Epithelial cell of esophagus (primary cell): ENCODE results near the gene CXADR.

ENCODE experiments used
- DNase-seq: peaks from one replicate; pipeline ENCODE4 v3.0.0; 2010; ENCODE audit warnings: low read depth
- H3K4me3 ChIP-seq: 2 replicates; pipeline ENCODE4 v1.5.1; 2011; ENCODE audit warnings: mild to moderate bottlenecking, low read length, control low read depth
- CTCF ChIP-seq: IDR thresholded peaks from 2 replicates; pipeline ENCODE4 v1.5.1; 2011; ENCODE audit warnings: low read depth, mild to moderate bottlenecking, low read length, control low read depth, inconsistent platforms; ENCODE audit not compliant: insufficient read depth; ENCODE audit errors: missing control alignments

The CXADR gene

GRCh38 chr21:17512253-17513213, at the start of gene CXADR:
Gene CXADR, plus strand, starts transcription at chr21:17513043. Its CDS starts 87 bp downstream, at chr21:17513130.
- peak; percentile 41 for TF ChIP-seq CTCF
- peak within 1 kb of the TSS; percentile 65 for H3K4me3 ChIP-seq
- DNase-seq: peak; percentile 84

GRCh38 chr21:17466166-17466565, 46.7 kb upstream of the CXADR start:
- H3K4me3 ChIP-seq: no peak overlapping the region
- no peak for TF ChIP-seq CTCF
- DNase-seq: peak; percentile 77

- TF ChIP-seq CTCF: no peak
- no peak overlapping the region for H3K4me3 ChIP-seq
- DNase-seq: no peak
Observed at GRCh38 chr21:17467392-17467791, 45.5 kb upstream of the CXADR start.

GRCh38 chr21:17467829-17468228, 45.0 kb upstream of the CXADR start:
- TF ChIP-seq CTCF: no peak
- no peak overlapping the region for H3K4me3 ChIP-seq
- no peak for DNase-seq

GRCh38 chr21:17468698-17469097, 44.1 kb upstream of the CXADR start:
- no peak for DNase-seq
- TF ChIP-seq CTCF: no peak

GRCh38 chr21:17469727-17470126, 43.1 kb upstream of the CXADR start:
- no peak for TF ChIP-seq CTCF
- DNase-seq: no peak
- H3K4me3 ChIP-seq: no peak overlapping the region

More at GRCh38 chr21:17468698-17469097, 44.1 kb upstream of the CXADR start:
- no peak overlapping the region for H3K4me3 ChIP-seq
